IMR-90 (cell line): ENCODE data around the gene MED13. TPM values are rescaled to one million over a fixed set of nuclear protein-coding genes. Genes with fewer than 3 reads are reported as not detected.
A peak's percentile ranks its signal among the peaks of the same experiment; 100 is the strongest.

ENCODE experiments used
- ATAC-seq: fragments of 200-7000 bp; cut with Tn5 transposase; 2 replicates; pipeline ENCODE4 v1.9.1; 2020; ENCODE audit warnings: low read depth, mild to moderate bottlenecking, moderate library complexity
- Bru-seq: library from RNA; stranded (reverse); fragments of 400-500 nt; gene quantifications from one replicate; lab custom pipeline; 2021; lab: Mats Ljungman, UMichigan
- BruChase-seq, 2 experiments: library from RNA; stranded (reverse); fragments of 400-500 nt; gene quantifications; one replicate each; lab custom pipeline; 2021; lab: Mats Ljungman, UMichigan
- BruUV-seq: library from RNA; stranded (reverse); fragments of 400-500 nt; replicated peaks from 2 replicates; lab custom pipeline; 2021; lab: Mats Ljungman, UMichigan
- CTCF ChIA-PET: fragments of 300-600 bp; formaldehyde crosslinking; extraction: SDS; loops from one replicate; lab custom pipeline; 2021; ENCODE audit warnings: antibody characterized with exemption; lab: Yijun Ruan, JAX
- POLR2A ChIA-PET: fragments of 300-600 bp; sonication (Branson Sonifier 250); formaldehyde crosslinking; loops from one replicate; lab custom pipeline; 2022; ENCODE audit warnings: antibody characterized with exemption; ENCODE audit not compliant: unreplicated experiment; lab: Charles Lee
- DNase-seq: peaks from one replicate; pipeline ENCODE4 v3.0.0; 2013
- H2AFZ ChIP-seq: replicated peaks from 2 replicates; pipeline ENCODE3; 2013; ENCODE audit warnings: low read length, mild to moderate bottlenecking; ENCODE audit not compliant: poor library complexity
- H2AK5ac ChIP-seq: 2 replicates; pipeline ENCODE4 v1.6.1; 2013; ENCODE audit warnings: low read depth, low read length, inconsistent platforms
- H2AK9ac ChIP-seq: replicated peaks from 2 replicates; pipeline ENCODE3; 2013; ENCODE audit warnings: mild to moderate bottlenecking, low read depth, low read length, moderate library complexity; ENCODE audit not compliant: poor library complexity
- H2BK120ac ChIP-seq: 2 replicates; pipeline ENCODE4 v1.6.1; 2013; ENCODE audit warnings: low read depth, low read length, inconsistent platforms
- H2BK15ac ChIP-seq: 3 replicates; pipeline ENCODE4 v1.6.1; 2013; ENCODE audit warnings: low read depth, low read length, inconsistent platforms
- H2BK20ac ChIP-seq: 2 replicates; pipeline ENCODE4 v1.6.1; 2013; ENCODE audit warnings: low read depth, mild to moderate bottlenecking, inconsistent platforms, low read length, moderate library complexity
- H2BK5ac ChIP-seq: 2 replicates; pipeline ENCODE4 v1.6.1; 2013; ENCODE audit warnings: mild to moderate bottlenecking, low read depth, low read length, inconsistent platforms; ENCODE audit not compliant: poor library complexity, severe bottlenecking
- H3K14ac ChIP-seq: replicated peaks from 2 replicates; pipeline ENCODE4 v1.6.1; 2013; ENCODE audit warnings: low read depth, low read length, inconsistent platforms
- H3K18ac ChIP-seq: 2 replicates; pipeline ENCODE4 v1.6.1; 2013; ENCODE audit warnings: low read depth, low read length, control low read depth
- H3K23ac ChIP-seq: 2 replicates; pipeline ENCODE4 v1.6.1; 2013; ENCODE audit warnings: low read depth, low read length, inconsistent platforms
- H3K27ac ChIP-seq: 2 replicates; pipeline ENCODE4 v1.5.1; 2013; ENCODE audit warnings: mild to moderate bottlenecking, control low read depth, low read length; ENCODE audit not compliant: insufficient read depth
- H3K27me3 ChIP-seq: 2 replicates; pipeline ENCODE4 v1.6.1; 2013; ENCODE audit warnings: low read length; ENCODE audit not compliant: control insufficient read depth, insufficient read depth
- H3K36me3 ChIP-seq: 2 replicates; pipeline ENCODE4 v1.6.1; 2013; ENCODE audit warnings: low read length, mixed read lengths; ENCODE audit not compliant: control insufficient read depth, insufficient read depth
- H3K4ac ChIP-seq: 2 replicates; pipeline ENCODE4 v1.6.1; 2013; ENCODE audit warnings: low read depth, low read length, inconsistent platforms
- H3K4me1 ChIP-seq: 2 replicates; pipeline ENCODE4 v1.6.1; 2013; ENCODE audit warnings: low read length, mixed read lengths; ENCODE audit not compliant: control insufficient read depth, insufficient read depth
- H3K4me2 ChIP-seq: 2 replicates; pipeline ENCODE4 v1.6.1; 2013; ENCODE audit warnings: low read depth, mild to moderate bottlenecking, control low read depth, low read length, moderate library complexity
- H3K4me3 ChIP-seq: 2 replicates; pipeline ENCODE4 v1.5.1; 2013; ENCODE audit warnings: low read depth, mild to moderate bottlenecking, control low read depth, low read length, moderate library complexity; ENCODE audit not compliant: insufficient read depth
- H3K56ac ChIP-seq: 2 replicates; pipeline ENCODE4 v1.6.1; 2013; ENCODE audit warnings: low read length, inconsistent platforms; ENCODE audit not compliant: insufficient read depth; ENCODE audit errors: extremely low read depth
- H3K79me1 ChIP-seq, 2 experiments: 2 replicates each; pipeline ENCODE4 v1.6.1; 2013; ENCODE audit warnings: low read length in 2 of 2, inconsistent platforms in 1 of 2, low read depth in 1 of 2
- H3K9ac ChIP-seq: 2 replicates; pipeline ENCODE4 v1.6.1; 2013; ENCODE audit warnings: low read depth, low read length, control low read depth
- H3K9me1 ChIP-seq: 2 replicates; pipeline ENCODE4 v1.6.1; 2013; ENCODE audit warnings: low read length, inconsistent platforms; ENCODE audit not compliant: insufficient read depth
- H3K9me3 ChIP-seq: 2 replicates; pipeline ENCODE4 v1.6.1; 2013; ENCODE audit warnings: low read length; ENCODE audit not compliant: control insufficient read depth, insufficient read depth
- H4K20me1 ChIP-seq: 2 replicates; pipeline ENCODE4 v1.6.1; 2013; ENCODE audit warnings: low read length, inconsistent platforms; ENCODE audit not compliant: insufficient read depth
- H4K5ac ChIP-seq: 2 replicates; pipeline ENCODE4 v1.6.1; 2013; ENCODE audit warnings: mild to moderate bottlenecking, low read depth, low read length, control low read depth
- H4K8ac ChIP-seq, 2 experiments: 2 replicates each; pipeline ENCODE4 v1.6.1; 2013; ENCODE audit warnings: low read depth in 2 of 2, low read length in 2 of 2, control low read depth in 1 of 2, inconsistent platforms in 1 of 2
- H4K91ac ChIP-seq: 2 replicates; pipeline ENCODE4 v1.6.1; 2013; ENCODE audit warnings: low read depth, low read length, inconsistent platforms; ENCODE audit not compliant: insufficient read depth
- CEBPB ChIP-seq: IDR thresholded peaks from 2 replicates; pipeline ENCODE4 v1.6.1; 2012; ENCODE audit warnings: low read depth, low read length, improper control_type of control experiment
- ELK1 ChIP-seq: fragments of 150-350 bp; IDR thresholded peaks from 2 replicates; pipeline ENCODE4 v1.6.1; 2016; ENCODE audit warnings: low read depth, mild to moderate bottlenecking, low read length, moderate library complexity, borderline replicate concordance
- RCOR1 ChIP-seq: IDR thresholded peaks from 2 replicates; pipeline ENCODE4 v1.6.1; 2012; ENCODE audit warnings: mild to moderate bottlenecking, low read length, improper control_type of control experiment; ENCODE audit not compliant: insufficient replicate concordance
- USF2 ChIP-seq: fragments of 150-350 bp; IDR thresholded peaks from 2 replicates; pipeline ENCODE4 v1.6.1; 2017; ENCODE audit warnings: mild to moderate bottlenecking, antibody characterized with exemption, low read length, low read depth
- WGBS, 2 experiments: methylation state at CpG; one replicate each; pipeline versions ENCODE4 v1.1.5 to v1.1.7; 2013; ENCODE audit warnings: missing lambda C conversion rate in 2 of 2; ENCODE audit not compliant: insufficient read length in 1 of 2; ENCODE audit errors: extremely low coverage in 2 of 2; 5-methylcytosine and 5-hydroxymethylcytosine counted together
- dilution Hi-C: fragments of 300-500 bp; cut with HindIII; formaldehyde crosslinking; loops from one replicate; pipeline ENCODE4 v1.14.3; 2018; ENCODE audit warnings: low sequenced_read_pairs; ENCODE audit not compliant: unreplicated experiment
- in situ Hi-C: fragments of 300-500 bp; cut with MboI; formaldehyde crosslinking; loops from 3 replicates; pipeline ENCODE4 v1.14.3; 2019; ENCODE audit warnings: low sequenced_read_pairs, inconsistent platforms, mixed read lengths
- intact Hi-C: fragments of 100-400 bp; cut with micrococcal nuclease; formaldehyde crosslinking; loops from 2 replicates; pipeline ENCODE4 v1.10.0; 2022
- long read RNA-seq: library from polyadenylated mRNA; unstranded; transcript quantifications from one replicate; pipeline ENCODE4 v2.0.0, GENCODE V29; 2021; ENCODE audit not compliant: unreplicated experiment
- polyA plus RNA-seq, 3 experiments: library from polyadenylated mRNA; depleted of rRNA; stranded (reverse); fragments of >200 nt; gene quantifications; 2 replicates each; pipeline ENCODE4 v1.2.3, GENCODE V29; 2012; ENCODE audit warnings: low replicate concordance in 1 of 3
- total RNA-seq: library from RNA; depleted of rRNA; stranded (reverse); fragments of >200 nt; gene quantifications from 2 replicates; pipeline ENCODE4 v1.2.3, GENCODE V29; 2012; rRNA removed

MED13 gene
- total RNA-seq (51.1 and 67.2 TPM in 2 replicates), polyA plus RNA-seq (2012; rRNA removed) (7.1 and 9.7 TPM in 2 replicates), Bru-seq, nascent RNA (percentile 92 among the genes with signal in this experiment), BruChase-seq, experiment 1, labeled RNA remaining after a 6-hour chase (percentile 94 among the genes with signal in this experiment), BruChase-seq, experiment 2, labeled RNA remaining after a 2-hour chase (percentile 94 among the genes with signal in this experiment)
- polyA plus RNA-seq (2012; cell fraction: cytosol; rRNA removed), result 1.5 and 3.2 TPM in 2 replicates
- polyA plus RNA-seq (2012; cell fraction: nucleus; rRNA removed; ENCODE audit: low replicate concordance), result 2.9 and 17.1 TPM in 2 replicates
- long read RNA-seq, partial matches to known transcripts, result 6 of 9 reads
- long read RNA-seq, other reads (novel, unspliced or antisense), result 3 of 9 reads

- peak; percentile 19 for DNase-seq
- dilution Hi-C loops, result no loop called here
- BruUV-seq, result no TSS peak
Measured at GRCh38 chr17:62064791-62065563, at the start of gene MED13. MED13 (minus strand) TSS chr17:62065278; CDS start chr17:62065205, 73 bp downstream.

More at GRCh38 chr17:62064791-62065563, at the start of gene MED13:
- Histone ChIP-seq H3K23ac (peak within 1 kb of the TSS; percentile 98), H2AFZ (peak within 1 kb of the TSS; percentile 99), H4K8ac (peak within 1 kb of the TSS; percentile 83 to 97), H3K9ac (peak within 1 kb of the TSS; percentile 99), H3K79me1 (peaks cover 0 to 23% of the 10 kb centered on the region in 2 experiments; a peak in 2 of 4 replicates), H3K18ac (peak within 1 kb of the TSS; percentile 96), H3K56ac (peak within 1 kb of the TSS; percentile 96), H3K14ac (peak within 1 kb of the TSS; percentile 100), H3K27me3 (no peaks in the 10 kb centered on the region), H3K36me3 (peaks cover 5% of the 10 kb centered on the region; the same call in 1 of the 2 replicates), H2AK9ac (peak within 1 kb of the TSS; percentile 85), H3K9me1 (no peaks in the 10 kb centered on the region), H3K4ac (peak within 1 kb of the TSS; percentile 96), H4K20me1 (peaks cover 45% of the 10 kb centered on the region), H4K91ac (peak within 1 kb of the TSS; percentile 94), H2BK15ac (no peak within 1 kb of the TSS; the same call in 2 of the 3 replicates), H2BK20ac (0 out of 2 replicates have a peak within 1 kb of the TSS, but pooled peaks have one; percentile 20), H2BK120ac (peak within 1 kb of the TSS; percentile 68), H3K9me3 (no peaks in the 10 kb centered on the region), H2AK5ac (0 out of 2 replicates have a peak within 1 kb of the TSS, but pooled peaks have one; percentile 21), H3K27ac (peak within 1 kb of the TSS; percentile 99), H3K4me3 (peak within 1 kb of the TSS; percentile 97), H3K4me2 (peak within 1 kb of the TSS; percentile 99), H3K4me1 (peaks cover 2% of the 10 kb centered on the region; the same call in 1 of the 2 replicates), H2BK5ac (peak within 1 kb of the TSS; percentile 96), H4K5ac (peak within 1 kb of the TSS; percentile 94)
- POLR2A ChIA-PET, result interaction anchor here (0.6 kb wide), 1 partner anchor 358 kb away, joined by 4 read pairs; the partner anchor contains the start of gene METTL2A
- in situ Hi-C loops, result loop anchor here (25.0 kb wide), 1 partner anchor 428 kb away; no protein-coding TSS in a partner anchor
- no peak for TF ChIP-seq RCOR1
- peak; percentile 18; the same call in 1 of the 2 replicates for TF ChIP-seq CEBPB
- no peak for TF ChIP-seq USF2
- no peak for TF ChIP-seq ELK1
- intact Hi-C loops, result loop anchor here (5.0 kb wide), 2 partner anchors 428 to 653 kb away; no protein-coding TSS in a partner anchor
- peak; percentile 58 for ATAC-seq
- WGBS, 2 experiments, result 0% methylated on average over 6 of the region's 79 CpGs; no CpG with 5 or more reads in 1 of the 2 experiments
- CTCF ChIA-PET, result interaction anchor here (0.6 to 1.2 kb wide), 5 partner anchors 12 to 163 kb away, joined by 4 to 9 read pairs (median 7); no protein-coding TSS in a partner anchor
